Measurements from ENCODE around the gene EQTN.
A peak's percentile ranks its signal among the peaks of the same experiment; 100 is the strongest.

The EQTN gene

DNA sequence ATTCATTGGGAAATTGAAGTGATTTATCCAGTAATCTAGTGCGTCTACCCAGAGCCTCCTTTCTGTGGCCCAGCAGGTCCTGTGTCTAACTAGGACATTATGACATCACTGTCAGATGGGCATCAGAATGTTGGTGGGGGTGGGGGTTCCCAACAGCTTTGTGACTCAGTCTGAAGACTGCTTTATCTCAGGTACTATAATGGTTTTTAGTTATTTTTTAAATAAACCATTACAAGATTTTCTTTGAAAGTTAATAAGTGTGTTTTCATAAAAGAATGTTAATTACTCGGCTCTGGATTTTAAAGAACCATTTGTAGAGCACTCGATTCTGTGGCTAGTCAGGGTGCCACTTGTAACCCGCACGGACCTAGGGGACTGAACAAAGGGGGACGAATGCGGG is at the start of gene EQTN:
EQTN (minus strand) TSS at position 101 of the 400 bp plus-strand sequence; CDS start at position 6, 95 bp downstream.
- no peak for DNase-seq

DNA sequence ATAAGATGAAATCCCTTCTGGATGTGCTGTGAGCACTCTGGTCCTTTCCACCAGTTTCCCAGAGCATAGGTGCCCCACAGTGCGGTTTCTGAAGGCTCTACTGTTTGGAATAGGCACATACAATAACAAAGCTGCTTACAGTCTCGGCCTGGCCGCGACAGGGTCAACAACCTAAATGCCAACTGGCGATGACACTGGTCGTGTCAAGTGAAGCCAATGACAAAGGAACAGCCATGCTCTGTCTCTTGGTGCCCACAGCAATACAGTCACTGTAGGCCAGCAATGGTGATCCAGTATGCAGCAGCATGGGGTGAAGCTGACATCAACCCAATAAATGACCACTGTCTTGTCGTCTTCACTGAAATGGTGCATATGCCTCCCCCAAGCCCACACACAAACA is 47.8 kb upstream of the EQTN start:
- no peak for DNase-seq

DNA sequence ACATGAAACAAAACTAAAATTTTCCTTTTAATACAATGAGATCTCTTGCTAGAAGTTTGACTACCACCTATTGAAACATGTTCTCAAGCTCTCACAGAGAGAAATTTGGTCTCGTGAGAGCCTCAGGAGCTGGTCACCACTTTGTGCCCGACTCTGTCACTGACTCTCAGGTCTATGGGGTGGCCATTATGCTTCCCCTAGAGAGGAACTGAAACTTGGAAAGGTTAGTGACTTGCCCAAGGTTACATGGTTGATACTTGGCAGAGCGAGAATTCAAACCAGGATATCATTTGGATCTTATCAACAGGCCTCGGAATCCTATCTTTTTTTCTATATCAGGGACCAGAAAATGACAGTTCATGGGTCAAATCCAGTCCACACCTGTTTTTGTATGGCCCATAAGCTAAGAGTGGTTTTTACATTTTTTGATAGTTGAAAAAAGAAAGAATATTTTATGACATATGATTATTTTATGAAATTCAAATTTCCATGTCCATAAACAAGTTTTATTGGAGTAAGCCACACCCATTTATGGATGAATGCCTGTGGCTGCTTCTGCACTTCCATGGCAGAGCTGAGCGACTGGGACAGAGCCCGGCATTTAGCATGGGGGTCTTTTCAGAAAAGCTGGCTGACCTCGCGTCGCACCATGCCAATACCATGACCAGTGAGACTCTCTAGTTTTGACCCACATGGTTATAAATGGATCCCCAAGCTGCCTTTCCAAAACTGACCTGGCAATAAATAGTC is 44.8 kb upstream of the EQTN start:
- DNase-seq, result no peak

DNA sequence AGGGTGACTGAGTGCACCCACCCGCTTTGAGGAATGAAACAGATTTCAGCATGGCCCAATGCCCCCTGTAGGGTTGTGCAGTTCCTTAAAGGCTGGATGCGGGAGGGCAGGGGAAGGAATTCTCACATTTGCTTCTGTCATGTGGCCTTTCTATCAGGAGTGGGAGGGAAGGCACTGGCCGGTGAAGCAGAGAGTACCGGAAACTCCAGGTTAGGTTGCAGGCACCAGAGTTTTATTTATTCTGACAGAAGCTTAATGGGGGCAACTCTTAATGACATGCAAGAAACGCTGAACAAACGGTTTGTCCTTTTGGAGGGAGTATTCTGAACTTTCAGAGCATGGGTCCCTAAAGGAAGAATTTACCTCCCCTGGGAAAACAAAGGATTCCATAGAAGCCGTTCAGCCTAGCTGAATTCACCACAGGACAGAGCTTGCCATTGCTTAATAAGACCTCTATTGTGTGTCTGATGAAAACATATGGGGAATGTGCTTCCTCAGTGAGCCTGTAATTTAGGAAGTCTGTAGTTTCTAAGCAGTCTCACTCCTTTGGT is 44.1 kb upstream of the EQTN start:
- no peak for DNase-seq

DNA sequence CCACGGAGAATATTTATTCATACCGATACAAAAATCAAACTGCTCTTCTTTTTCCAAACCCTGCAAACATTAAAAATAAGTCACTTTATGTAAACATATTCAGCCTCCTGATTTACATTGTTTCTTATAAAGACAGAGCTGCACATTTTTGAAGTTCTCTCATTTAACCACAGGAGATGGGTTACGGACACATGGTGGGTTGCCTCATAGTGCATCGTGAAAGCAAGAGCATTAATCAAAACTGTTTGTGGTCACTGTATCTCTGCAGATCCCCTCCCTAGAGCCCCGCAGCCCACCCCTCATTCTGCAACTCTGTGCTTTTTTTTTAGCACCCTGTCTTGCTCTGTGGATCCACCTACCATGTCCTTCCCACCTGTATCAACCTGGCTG is 43.3 kb upstream of the EQTN start:
- DNase-seq, result no peak

DNA sequence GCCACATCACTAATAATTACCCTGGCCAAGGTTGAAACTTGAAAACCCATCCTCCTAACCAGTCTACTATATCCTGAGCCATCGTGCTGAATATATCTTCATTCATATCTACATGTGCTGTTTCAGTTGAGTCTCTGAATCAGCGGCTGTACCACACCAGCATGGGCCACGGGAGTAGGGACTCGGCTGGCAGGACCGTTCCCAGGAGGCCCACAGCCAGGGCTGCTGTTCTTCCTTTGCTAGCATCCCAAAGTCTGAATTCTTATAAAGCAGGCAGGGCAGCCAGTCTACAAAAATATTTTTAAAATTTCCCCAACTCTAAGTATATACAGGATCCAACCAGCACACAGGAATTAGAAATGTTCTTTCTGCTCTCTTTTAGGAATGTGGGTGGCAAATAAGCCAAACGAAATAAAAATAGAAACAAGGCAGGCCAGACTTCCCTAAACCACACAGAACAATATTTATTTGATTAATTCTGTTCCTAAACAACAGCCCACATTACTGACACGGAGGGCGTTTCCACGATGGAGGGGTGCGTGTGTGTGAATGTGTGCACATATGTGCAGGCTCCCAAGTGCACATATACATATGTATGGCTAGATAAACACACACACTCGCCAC is 42.8 kb upstream of the EQTN start:
- DNase-seq, result no peak

DNA sequence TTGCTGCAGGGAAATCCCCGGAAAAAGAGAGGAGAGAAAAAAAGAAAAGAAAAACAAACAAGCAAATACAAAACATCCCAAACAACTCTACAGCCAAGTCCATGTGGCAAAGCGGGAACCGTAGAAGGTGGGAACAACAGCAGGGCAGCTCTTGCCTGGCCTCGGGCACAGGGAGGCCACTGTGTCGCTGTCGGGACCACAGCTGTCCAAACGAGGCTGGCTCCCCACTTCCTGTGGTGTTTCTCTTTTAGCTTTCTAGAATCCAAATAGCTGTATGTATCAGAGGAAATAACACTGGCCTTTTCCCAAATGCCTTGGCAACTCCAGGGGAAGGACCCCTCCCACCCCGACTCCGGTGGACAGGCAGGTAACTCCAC is 41.6 kb upstream of the EQTN start:
- DNase-seq, result no peak

DNA sequence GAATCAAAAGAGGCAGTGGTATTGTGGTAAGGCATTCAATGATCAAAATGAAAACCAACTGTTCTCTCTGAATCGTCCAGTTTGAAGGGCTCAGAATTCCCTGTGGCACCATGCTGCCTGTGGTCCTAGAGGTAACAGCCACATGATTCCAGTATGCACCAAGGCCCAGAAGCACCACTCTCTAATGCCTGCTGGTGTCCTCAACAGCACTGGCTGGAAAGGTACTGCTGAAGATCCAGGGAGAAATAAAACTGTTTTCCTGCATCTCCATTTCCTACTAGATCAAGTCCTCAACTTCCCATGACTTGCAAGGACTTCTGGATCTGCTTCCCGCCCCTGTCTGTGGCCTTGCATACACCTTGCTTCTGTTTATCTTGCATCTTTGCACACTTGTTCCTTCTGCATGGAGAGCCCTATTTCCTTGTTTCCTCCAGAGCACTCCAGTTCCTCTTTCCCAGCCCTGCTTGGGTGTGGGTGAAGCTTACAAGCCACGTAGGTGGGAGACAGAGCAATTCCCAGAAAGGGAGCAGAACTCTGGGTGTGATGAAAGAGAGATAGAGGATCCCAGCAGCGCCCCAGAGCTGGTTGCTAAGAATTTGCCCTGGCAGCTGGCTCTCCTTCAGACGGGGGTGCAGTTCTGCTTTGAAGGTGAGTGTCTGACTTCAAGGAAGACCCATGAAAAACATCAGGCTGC is 41.0 kb upstream of the EQTN start:
- no peak for DNase-seq

DNA sequence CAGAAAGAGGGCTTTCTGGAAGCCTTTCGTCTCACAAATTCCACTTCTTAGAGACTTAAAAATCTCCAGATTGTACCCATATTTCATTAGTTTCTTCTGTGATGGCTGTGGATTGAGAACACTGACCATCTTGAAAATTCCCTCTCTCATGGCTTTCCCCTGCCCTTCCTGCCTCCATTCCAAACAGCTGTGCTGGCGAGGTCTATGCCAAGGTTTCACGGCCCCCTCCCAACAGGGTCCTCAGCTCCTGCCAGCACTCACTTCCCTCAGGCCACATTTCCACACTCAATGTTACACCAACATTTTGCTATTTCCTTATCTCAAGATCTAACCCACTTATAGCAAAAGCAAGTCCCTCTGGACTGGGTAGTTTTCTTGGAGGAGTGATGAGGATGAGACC is 40.3 kb upstream of the EQTN start:
- no peak for DNase-seq

DNA sequence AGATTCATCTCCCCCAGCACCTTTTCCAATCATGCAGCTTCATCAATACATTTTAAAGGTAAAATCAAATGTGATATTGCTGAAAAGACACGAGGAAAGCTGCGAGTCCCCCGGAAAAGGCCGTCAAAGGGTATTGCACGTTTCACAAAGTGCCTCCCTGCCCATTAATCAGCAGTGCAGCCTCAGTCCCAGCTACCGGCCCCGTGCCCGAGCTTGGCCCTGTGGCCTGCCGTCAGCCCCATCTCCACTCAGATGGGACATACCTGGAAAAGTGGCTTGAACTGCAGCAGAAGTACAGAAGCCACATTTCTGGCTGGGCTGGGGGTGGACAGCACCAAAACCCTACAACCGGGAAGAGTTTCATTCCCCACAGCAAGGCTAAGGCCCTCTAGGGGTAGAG is 39.9 kb upstream of the EQTN start:
- DNase-seq, result no peak

DNA sequence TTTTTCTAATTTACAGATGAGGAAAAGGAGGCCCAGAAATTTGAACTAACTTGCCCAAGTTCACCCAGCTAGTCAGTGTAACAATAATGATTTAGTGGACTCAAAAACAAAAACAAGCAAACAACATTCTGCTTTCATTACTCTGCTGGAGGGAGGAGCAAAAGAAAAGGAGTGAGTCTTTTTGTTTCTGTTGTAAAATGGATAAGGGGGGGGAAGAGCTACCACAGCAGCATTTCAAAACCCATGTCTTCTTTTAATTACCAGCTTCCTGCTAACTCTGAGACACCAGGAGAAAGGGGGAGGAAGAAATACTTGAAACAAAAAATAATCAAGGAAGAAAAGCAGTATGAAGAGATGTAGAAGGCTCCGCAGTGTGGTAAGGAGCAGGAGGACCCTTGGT is 39.2 kb upstream of the EQTN start:
- no peak for DNase-seq

DNA sequence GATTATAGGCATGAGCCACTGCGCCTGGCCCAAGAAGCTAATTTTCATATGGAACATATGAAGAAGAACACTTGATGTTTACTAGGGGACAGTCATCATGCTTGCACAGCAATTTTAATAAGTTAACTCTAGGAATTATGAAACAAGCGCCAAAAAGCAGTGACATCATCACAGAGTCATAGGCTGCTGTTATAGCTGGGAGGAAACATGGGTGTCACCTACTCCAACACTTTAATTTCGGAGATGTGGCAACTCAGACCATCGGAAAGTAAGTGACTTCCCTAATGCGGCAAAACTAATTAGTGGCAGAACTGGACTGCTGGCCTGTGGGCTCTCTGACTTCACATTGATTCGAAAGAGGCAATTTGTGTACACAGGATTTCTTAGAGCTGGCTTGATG is 38.1 kb upstream of the EQTN start:
- no peak for DNase-seq

DNA sequence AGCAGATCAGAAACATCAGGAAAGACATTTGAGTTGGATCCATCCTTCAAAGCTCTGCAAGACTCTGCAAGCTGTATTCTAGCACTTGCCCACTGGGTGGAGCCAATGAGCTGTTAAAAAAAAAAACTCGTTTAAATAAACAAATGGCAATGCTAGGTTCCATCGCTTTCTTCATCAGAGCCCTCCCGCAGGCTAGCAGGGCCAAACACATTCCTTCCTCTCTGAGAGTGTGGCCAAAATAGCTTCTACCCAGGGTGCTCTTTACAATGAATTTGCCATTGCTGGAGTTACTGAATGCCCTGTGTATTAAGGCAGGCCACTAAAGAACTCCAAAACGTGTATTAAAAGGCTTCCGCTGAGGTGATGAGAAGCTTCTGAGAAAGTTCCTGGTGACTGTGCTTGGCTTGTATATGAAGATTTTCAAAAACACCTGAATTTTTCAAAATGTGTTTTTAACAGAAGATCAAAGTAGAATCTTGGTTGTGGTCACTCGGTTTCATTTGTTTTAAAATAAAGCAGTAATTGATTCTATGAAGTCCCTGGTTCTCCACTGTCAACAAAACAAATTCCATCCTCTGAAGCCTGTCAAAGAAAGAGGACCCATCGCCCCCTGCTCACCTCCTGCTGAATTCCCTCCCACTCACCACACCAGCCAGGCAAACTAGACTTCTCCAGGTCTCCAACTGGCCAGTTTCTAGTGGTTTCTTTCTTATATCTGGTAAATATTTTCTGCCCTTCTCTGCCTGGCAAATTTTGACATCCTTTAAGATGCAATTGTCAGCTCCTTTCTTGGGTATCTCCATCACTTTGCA is 36.5 kb upstream of the EQTN start:
- peak; percentile 4 for DNase-seq

DNA sequence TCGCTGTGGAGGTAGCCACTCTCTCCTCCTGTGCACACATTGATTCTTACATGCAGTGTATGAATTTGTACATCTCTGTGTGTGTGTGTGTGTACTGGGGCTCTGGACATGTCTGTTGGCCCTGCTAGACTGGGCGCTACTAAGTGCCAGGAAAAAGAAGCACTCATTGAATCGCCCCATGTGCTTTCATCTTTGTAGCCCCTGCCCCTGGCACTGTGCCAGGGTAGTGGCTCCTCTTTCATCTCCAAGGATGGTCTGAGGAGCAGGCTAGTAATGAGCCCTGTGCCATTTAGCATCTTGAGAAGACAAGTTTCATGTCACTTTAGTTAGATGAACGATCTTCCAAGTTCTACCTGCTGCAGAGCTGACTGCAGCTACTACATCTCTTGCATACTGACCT is 34.4 kb upstream of the EQTN start:
- no peak for DNase-seq

DNA sequence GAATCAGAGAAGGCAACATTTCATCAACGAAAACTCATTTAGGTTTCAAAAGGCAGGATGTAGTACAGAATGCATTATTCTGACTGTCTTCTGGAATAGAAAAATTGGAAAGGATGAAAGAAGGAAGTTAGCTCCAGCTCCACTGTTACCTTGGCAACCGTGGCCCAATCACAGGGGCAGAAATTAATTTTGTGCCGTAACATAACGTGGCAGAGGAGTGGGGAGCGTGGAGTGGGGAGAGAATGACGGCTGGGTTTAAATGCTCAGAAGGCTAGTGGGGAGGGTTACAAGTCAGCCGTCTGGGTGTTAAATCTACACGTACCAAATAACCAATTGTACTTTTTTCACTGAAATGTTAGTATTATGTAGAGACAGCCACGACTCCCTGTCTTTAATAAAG is 32.3 kb upstream of the EQTN start:
- DNase-seq, result no peak

DNA sequence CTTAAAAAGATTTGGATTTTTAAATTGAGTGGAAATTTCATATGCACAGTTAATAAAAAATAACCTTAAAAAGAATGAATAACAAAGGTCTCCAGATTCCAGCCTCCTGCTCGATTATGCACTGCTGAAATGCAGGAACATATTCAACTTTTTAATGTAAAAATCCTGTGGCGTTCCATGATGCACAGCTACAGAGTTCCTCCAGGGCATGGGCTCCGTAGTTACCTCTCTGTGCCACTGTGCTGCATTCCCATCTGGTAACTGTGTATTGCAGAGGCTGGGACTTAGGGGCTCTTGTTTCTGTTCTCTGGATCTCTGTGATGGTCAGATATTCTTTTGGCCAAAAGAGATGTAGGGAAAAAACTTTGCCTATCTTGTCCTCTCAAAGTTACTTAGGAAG is 31.5 kb upstream of the EQTN start:
- DNase-seq, result no peak

DNA sequence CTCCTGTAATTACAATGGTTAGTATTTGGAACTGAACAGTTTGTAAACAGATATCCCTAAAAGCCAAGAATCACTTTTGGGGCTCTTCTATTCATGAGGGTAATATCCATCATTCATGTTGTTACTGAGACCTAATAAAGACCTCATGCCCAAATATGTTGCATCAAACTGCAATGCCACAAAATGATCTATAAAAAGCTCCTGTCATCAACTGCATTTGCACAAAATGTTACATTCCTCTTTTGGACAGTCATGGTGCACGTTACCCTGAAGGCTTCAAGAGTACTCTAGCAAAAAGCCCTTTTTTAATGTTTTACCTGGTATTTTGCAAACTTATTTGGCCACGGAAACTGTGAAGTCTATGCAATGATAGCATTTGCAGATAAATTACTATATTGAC is 14.2 kb upstream of the EQTN start:
- DNase-seq, result no peak

DNA sequence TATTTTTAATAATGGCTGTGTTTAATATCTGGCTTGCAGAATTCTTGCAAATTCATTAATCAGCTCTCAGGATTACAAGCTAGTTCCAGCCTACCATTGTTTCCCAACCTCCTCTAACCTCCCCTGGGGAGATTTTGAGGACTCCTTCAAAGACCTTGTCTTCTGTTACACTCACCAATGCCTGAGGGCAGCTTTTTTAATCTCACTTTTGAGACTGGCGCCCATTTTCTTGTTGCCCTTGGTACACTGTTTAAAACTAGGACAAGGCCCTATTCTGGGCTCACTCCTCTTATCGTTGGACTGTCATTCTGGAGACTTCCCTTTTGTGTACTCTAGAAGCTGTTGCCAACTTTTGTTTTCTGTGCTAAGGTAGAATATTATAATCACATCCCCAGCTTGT is 13.6 kb upstream of the EQTN start:
- no peak for DNase-seq

DNA sequence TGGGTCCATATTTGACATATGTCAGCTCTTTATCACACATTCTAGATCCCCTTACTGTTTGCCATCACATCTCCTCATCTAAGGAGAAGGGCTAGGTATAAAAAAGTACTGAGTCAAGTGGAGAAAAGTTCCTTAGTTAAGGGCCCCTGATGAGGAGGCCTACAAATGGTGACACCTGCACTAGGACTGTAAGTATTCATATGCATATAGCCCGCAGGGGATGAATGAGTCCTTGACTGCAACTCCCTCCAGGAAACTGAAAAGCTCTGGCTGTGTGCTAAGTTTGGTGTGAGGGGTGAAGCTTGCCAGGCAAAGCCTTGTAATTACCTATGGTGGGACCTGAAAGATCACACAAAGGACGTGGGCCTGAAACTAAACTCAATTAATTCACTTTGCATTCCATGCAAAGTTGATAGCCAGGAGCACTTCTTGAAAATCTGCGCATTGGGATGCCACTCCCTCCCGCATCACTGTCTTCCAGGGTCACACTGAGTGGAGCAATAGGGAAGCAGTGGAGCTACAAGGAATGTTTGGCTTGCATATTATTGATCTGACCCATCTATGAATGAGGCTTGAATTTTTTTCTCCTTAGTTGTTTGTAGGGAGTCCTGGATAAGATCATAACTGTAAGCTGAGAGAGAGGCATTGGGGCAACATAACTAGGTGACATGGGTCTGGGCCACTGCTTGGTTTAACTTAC is 11.9 kb upstream of the EQTN start:
- DNase-seq, result no peak

DNA sequence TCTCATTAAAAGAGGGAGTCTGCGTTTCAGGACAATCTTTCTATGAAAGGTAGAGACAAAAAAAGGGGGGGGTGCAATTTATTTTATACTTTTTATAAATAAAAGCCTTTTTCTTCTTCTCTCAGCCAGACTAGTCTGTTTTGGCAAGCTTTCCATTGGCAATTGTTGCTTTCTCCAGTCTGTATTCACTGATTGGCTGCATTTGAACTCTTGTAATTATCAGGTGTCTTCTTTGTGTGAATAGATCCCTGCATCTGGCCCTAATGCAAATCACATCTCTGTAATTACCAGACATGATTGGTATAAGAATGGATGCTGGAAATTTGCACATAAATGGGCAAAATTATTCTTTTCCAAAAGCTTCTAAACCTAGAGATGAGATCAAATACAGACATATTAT is 7.6 kb upstream of the EQTN start:
- no peak for DNase-seq

DNA sequence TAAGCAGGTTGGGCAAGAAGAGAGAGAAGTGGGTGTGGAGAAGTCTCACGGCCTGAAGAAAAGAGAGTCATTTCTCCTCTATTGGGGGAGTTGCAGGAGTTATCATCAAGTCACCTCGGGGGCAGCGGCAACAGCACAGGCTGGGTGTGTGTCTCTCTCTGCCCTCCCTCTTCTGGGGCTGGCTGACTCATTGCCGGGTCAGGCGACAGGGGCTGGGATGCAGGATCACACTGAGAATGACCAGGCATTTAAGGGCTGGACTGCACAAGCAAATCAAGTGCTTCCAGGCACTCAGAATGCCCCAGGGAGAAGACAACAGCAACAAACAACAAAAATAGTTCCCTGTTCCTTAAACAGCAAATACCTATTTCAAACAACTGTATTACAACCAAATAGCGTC is 6.3 kb upstream of the EQTN start:
- no peak for DNase-seq

DNA sequence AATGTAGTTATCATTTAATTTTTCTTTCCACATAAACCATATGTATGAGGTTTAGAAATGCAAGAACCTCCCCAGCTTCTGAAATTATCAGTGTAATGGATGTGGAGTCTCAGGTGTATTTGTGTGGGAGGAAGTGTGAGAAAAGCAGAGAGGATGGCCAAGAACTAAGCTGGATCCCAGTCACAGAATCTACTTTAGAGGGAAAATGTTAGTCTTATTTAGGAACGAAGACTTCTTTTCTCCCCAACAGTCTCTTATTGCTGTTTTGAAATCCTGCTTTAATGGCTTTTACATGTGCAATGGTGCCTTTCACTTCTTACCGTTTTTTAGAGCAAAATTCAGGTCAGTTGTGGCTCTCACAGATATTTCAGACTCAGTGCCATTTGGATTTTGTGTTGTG is 3.0 kb downstream of the EQTN start:
- no peak for DNase-seq
